NCI-H526 (cell line): ENCODE results near the gene RSAD1.

Experiments
- DNase-seq, 2 experiments: peaks; one replicate each; lab custom pipeline; 2025; lab: John Stamatoyannopoulos, UW

Gene RSAD1

DNA sequence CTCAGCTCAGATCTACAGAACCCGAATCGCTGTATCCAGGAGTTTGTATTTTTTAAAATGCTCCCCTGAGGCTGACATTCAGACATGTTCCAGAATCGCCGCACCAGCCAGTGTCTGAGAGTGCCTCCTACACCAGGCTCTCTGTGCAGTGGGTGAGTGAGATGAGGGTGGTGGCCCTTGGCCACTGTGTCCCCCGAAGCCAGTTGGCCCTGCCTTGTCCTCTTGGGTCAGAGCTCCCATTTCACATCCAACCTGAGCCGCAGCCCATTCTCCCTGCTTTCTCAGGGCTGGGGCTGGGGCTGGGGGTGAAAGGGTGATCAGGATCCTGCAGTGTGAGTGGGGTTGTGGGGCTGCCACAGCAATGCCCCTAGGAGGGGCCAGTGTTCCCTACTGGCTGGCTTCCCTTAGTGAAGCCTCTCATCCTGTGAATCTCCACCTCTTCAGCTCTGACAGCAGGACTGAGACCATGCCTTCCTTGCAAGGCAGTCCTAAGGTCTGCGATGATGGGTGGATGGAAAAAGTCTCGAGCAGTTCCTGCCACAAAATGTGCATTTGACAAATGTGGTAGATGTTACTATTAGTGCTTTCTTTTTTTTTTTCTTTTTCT, 16.7 kb downstream of the RSAD1 start:
- no peak for DNase-seq

DNA sequence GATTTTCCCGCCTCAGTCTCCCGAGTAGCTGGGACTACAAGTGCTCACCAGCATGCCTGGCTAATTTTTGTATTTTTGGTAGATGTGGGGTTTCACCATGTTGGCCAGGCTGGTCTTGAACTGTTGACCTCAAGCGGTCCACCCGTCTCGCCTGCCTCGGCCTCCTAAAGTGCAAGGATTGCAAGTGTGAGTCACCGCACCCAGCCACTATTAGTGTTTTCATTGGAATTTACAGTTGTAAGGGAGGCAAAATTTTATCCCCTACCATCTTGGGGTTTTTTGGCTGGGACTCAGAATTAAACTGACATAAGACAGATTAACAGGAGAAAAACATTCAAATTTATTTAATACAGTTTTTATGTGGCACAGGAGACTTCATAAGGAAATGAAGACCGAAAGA, 17.3 kb downstream of the RSAD1 start:
- no peak for DNase-seq

- DNase-seq, result no peak
These were observed 19.6 kb downstream of the RSAD1 start for GRCh38 chr17:50498021-50498874.

DNA sequence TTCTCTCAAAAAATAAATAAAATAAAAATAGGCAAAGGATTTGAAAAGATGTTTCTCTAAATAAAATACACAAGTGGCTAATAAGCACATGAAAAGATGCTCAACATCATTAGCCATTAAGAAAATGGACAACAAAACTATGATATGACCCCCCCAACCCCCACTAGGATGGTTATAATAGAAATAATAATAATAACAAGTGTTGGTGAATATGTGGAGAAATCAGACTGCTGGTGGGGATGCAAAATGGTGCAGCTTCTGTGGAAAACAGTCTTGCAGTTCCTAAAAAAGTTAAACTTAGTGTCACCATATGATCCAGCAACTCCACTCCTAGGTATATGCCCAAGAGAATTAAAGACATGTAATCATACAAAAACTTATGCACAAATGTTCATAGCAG, 20.6 kb downstream of the RSAD1 start:
- no peak for DNase-seq

DNA sequence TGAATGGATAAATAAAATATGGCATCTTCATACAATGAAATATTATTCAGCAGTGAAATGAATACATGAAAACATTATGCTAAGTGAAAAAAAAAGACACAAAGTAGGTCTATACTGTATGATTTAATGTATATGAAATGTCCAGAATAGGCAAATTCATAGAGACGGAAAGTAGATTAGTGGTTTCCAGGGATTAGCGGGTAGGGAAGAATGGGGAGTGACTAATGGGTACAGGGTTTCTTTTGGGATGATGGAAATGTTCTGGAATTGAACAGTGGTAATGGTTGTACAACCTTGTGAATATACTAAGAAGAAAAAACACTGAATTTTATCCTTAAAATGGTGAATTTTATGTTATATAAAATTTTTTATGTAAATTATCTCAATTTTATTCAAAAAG, 21.1 kb downstream of the RSAD1 start:
- DNase-seq, result no peak

- DNase-seq, result peak; percentile 22 to 56
These were observed 22.4 kb downstream of the RSAD1 start for GRCh38 chr17:50501054-50501453.

DNA sequence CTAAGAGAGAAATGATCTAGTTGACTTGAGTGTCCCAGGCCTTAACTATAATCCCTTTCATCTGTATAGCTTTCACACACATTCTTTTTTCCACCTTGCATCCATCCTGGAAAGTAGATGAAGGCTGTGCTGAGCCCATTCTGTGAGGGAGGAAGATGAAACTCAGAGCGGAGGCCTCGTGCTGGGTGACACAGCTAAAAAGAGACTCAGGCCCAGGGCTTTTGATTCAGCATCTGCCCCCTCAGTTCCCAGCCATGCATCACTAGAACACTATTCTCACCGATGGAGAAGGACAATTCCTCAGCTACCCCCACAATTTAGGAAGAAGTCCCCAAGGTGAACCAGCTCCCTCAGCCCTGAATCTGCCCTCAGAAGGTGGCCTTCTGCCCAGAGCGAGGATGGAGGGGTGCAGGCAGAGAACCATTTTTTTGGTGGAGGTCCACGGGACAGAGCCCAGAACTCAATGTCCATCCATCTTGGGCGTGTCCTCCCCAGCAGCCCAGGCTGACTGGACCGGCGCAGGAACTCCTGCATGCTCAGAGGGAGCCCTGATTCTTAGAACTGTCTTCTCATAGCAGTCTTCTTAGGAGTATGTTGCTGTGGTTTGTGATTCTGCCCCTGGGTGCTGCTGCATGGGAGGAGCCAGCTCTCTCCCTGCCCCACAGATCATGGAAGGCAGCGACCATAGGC, 23.8 kb downstream of the RSAD1 start:
- DNase-seq, result no peak

GRCh38 chr17:50505591-50506130, 27.0 kb downstream of the RSAD1 start:
- DNase-seq, result no peak

DNA sequence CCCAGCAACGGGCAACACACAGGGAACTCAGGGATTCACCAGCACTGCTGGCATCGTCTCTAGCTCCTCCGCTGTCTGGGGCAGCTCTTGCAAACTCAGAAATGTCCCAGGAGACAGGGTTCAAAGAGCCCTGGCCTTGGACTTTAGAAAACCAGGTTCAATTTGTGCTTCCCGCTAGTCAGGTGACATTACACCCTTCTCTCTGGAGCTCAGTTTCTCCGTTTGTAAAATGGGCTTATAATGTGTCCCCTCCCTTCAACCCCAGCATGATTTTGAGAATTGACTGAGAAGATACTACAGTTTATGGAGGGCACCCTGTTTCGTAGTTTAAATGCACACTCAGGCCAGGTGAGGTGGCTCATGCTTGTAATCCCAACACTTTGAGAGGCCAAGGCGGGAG, 27.6 kb downstream of the RSAD1 start:
- no peak for DNase-seq

GRCh38 chr17:50507871-50508572, 29.4 kb downstream of the RSAD1 start, which contains the start of gene MYCBPAP:
Gene MYCBPAP (plus strand): TSS chr17:50508439. CDS start chr17:50508675, 236 bp downstream.
- DNase-seq, result peak; percentile 46 to 87

DNA sequence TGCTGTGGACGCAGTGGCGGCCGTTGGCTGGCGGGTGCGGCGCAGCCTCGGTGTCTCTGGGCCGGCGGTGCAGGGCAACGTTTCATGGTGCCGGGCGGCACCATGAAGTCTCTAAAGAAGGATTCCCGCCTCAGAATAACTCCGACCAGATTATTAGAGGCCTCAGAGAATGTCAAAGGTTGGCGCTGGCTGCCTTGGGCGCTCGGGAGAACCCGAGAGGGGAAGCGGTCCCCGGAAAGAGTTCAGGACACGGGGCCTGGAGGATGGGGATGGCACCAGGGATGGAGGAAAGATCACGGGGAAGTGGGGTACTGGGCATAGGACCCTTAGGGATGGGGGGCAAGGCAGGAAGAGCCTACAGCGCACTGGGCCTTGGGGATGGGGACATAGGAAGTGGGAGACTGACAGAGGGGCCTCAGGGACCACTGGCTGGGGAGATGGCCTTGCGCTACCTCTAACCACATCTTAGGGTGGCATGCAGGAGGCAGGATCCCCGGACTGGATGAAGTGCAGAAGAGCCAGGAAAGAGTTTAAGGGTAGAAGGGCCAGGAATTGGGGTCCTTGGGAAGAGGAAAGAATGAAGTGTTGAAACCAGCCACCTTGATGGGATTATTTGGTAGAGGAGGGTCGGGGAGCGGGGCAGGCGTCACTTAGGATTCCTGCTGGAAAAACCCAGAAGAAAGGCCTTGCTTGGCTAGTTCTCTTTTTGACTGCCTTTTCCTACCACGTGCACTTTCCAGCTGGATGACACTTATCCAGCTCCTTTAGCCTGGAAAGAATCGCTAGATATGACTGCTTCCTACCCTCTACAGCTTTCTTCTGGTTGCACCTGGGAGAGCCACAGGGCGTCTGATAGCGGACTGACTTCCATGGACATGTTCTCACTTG, 30.2 kb downstream of the RSAD1 start:
- no peak for DNase-seq

GRCh38 chr17:50511058-50511457, 32.4 kb downstream of the RSAD1 start:
- no peak for DNase-seq

DNA sequence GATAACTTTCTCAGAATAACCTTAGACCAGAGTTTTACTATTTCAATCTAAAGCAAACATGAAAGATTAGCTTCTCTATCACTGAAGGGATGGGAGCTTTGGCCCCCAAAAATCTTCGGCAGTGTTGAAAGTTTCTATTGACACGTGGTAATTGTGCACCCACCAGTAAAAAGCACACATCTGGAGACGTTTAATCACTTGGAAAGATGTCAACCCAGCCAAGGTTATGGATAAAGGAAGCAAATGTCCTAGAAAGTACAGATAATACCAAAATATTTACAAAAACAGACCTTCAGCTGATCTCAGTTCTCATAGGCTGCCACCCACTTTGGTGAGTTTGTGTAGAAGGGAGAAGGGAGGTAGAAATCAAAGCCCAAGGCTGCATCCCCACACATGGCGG, 34.8 kb downstream of the RSAD1 start:
- DNase-seq, result no peak

DNA sequence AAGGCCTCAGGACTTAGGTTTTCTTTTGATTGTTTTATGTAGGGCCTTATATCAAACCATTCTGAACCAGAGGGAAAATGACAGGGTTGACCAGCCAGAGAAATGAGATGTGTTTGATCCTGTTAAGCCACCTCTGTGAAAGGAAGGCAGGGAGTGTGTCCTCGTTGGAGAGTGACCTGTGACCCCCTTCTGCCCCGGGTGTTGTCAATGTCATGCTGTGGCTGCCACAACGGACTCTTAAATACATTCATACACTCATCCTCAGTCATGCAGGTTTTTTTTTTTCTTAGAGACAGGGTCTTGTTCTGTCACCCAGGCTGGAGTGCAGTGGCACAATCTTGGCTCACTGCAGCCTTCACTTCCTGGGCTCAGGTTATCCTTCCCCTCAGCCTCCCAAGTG, 35.7 kb downstream of the RSAD1 start:
- DNase-seq, result no peak

DNA sequence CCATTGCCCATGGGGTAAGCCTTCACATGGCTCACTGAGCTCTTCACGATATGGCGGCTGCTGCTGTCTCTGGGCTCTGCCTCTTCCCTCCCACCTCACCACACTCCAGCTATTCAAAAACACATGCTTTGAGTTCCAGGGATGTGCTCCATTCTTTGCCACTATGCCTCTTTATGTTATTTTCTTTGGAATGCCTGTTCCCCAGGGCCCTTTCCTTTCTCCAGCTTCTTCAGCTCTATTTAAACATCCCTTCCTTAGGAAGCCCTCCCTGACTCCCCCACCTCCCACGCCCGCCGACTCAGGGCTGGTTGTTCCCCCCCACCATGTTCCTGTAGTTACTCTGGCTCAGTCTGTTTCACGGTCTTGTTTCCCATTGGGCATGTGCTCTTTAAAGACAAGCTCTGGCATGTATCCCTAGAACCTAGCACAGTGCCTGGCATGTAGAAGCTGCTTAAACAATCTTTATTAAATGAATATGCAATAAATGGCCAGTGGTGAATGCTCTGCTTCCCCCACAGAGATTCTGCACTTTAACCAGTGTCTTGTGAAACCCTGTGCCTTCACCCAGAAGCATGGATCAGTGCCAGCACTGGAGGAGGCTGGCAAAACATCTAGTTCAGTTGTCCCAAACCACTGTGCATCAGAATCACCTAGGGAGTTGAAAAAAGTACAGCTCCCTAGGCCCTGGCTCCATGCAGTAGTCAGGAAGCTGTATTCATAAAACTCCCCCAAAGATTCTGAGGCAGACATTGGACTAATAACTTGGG, 36.5 kb downstream of the RSAD1 start:
- no peak for DNase-seq

GRCh38 chr17:50517011-50517410, 38.4 kb downstream of the RSAD1 start:
- DNase-seq, result no peak

DNA sequence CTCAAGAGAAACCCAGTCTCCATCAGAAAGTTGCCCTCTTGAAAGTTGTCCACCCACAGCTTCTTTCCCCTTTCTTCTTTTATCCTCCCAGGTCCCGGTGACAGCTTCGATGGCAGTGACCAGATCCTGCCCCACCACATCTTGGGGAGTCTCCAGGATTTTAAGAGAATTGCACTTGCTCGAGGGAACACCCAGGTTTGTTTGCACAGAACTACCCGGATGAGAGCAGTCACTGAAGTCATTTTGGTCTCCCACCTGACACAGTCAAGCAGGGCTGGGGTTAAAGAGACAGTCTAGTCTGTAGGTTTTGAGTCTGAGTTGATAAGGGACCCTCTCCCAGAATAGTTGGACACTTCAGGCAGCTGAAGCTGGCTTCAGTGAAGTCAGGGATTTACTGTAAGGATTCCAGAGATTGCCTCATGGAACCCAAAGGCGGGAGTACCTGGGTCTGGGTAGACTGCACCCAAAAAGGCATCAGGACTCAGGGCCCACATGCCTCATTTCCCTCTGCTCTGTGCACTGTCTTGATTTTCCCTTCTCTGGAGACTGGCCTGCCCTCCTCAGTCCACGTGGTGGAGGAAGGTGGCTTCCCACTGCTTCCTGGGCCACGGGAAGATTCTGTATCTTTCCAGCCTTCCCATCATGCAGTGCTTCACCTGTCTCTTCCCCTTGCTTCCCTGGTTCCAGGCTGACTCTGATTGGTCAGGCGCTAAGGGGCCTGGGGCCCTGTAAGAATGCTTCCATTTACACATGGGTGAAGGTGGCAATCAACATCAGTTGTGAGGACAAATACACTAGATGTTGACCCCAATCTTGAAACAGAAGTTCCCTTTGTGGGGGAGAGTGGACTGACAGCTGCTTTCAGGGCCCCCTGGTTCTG, 39.1 kb downstream of the RSAD1 start:
- no peak for DNase-seq

DNA sequence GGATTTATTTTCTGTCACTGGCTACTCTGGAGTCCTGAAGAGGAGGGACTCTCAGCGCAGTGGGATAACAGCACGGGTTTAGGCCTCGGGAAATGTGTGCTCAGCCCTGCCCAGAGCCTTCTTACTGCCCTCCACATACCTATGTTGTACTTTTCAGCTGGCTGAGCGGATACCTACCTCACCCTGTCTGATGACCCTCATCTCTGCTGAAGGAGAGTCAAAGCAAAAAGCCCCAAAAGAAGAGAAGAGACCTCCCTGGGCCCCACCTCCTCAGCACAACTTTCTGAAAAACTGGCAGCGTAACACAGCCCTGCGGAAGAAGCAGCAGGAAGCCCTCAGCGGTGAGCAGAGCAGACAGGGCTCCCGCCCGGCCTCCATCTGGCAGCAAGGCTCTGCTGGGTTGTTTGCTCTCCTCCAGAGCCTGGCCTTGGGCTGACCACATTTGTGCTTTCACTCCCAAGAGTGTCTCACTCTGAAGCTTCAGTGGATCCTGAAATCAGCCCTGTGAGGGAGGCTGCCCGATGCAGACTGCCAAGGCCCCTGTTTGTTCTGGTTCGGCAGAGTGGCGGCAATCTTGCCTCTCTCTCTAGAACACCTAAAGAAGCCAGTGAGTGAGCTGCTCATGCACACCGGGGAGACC, 39.8 kb downstream of the RSAD1 start:
- DNase-seq, result no peak
